22Rv1 (cell line): ENCODE results near the gene GUK1.

Experiments
- CTCF ChIP-seq: fragments of 450-650 bp; IDR thresholded peaks from 2 replicates; pipeline ENCODE4 v1.5.1; 2017; ENCODE audit warnings: mild to moderate bottlenecking
- ZFX ChIP-seq: fragments of 450-650 bp; IDR thresholded peaks from 2 replicates; pipeline ENCODE4 v1.6.1; 2017; ENCODE audit warnings: antibody characterized with exemption, borderline replicate concordance

DNA sequence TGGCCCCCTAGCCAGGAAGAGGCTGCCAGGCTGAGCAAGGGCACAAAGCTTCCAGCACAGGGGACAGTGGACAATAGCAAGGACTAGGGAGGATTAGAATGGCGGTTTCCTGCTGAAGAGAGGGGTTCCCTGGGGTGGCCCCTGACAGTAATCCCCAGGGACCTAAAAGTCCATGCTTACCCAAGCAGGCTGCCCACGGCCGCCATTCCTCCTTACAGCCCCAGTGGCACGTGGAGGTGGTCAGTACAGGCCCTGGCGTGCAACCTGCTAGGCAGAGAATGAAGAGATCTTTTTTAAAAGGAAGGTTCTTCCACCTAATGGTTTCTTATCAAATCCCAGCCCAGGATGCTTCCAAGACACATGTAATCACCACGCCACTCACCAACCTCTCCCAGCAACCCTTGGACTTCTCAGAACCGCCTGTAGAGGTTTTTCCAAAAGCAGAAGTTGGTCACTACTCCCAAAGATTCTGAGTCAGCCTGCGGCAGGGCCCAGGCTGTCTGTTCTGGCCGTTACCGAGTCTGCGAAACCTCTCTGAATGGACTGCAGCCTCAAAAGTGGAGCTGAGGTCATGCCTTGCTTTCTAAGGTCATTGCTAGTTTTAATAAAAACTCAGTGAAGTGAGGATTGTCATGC is 31.9 kb upstream of the GUK1 start:
- no peak for TF ChIP-seq CTCF
- TF ChIP-seq ZFX = no peak
